Esophagus squamous epithelium (tissue), 4 donors: Measurements from ENCODE around the gene CPXM2.

ENCODE experiments used
- POLR2A ChIP-seq, 4 donors: fragments of 450-650 bp; IDR thresholded peaks; one replicate each; pipeline ENCODE4 v1.6.1; 2017; ENCODE audit warnings: antibody characterized with exemption in 4 of 4, mild to moderate bottlenecking in 4 of 4, moderate library complexity in 3 of 4
- TF ChIP-seq, protein P1 (sequence below), 6 experiments: fragments of 450-650 bp in 4 of 6; fragments of 200-600 bp in 2 of 6; sonication (generic) in 2 of 6; IDR thresholded peaks; one replicate each; pipeline ENCODE4 v1.5.1; 2016 to 2019; ENCODE audit warnings: antibody characterized with exemption in 6 of 6, mild to moderate bottlenecking in 4 of 6, moderate library complexity in 4 of 6

DNA sequence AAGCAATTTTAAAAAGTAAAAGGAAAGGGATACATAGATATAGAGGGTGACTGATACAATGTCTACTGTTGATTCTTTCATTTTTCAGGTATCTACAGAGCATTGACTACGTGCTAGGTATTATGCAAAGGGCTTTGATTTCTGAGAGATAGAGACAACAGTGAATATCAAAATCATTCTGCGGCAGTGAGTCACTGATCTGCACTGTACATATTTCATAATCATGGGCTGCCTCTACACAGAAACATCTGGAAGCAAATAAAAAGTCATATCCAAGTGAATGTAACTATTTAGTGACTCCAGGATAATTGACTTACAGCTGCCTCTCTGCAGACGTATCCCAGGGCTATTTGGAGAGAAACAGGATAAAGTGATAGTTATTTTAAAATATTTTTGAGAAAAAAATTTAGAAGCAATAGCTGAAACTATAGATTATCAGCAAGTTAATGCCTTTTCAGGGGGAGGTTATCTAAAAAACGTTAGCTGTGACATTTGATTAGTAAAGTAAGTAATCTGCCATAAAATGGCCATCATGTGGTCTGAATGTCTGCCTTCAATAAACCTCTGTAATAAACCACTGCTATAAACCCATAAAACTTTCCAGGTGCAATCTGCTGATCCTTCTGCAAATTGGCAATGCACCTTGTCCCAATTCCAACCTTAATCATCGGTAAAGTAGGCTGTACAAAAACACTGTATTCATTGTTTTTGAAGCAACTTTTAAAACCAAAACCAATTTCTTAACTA lies 43.7 kb downstream of the CPXM2 start:
- TF ChIP-seq, protein P1, sequence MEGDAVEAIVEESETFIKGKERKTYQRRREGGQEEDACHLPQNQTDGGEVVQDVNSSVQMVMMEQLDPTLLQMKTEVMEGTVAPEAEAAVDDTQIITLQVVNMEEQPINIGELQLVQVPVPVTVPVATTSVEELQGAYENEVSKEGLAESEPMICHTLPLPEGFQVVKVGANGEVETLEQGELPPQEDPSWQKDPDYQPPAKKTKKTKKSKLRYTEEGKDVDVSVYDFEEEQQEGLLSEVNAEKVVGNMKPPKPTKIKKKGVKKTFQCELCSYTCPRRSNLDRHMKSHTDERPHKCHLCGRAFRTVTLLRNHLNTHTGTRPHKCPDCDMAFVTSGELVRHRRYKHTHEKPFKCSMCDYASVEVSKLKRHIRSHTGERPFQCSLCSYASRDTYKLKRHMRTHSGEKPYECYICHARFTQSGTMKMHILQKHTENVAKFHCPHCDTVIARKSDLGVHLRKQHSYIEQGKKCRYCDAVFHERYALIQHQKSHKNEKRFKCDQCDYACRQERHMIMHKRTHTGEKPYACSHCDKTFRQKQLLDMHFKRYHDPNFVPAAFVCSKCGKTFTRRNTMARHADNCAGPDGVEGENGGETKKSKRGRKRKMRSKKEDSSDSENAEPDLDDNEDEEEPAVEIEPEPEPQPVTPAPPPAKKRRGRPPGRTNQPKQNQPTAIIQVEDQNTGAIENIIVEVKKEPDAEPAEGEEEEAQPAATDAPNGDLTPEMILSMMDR (IDR thresholded peaks at IDR 0.05): no peak
- no peak for TF ChIP-seq POLR2A (IDR thresholded peaks at IDR 0.05)
